Psoas muscle (tissue), 8 donors: Measurements from ENCODE around the gene IGSF1. TPM values are rescaled to one million over a fixed set of nuclear protein-coding genes. Genes with fewer than 3 reads are reported as not detected.

Experiments used
- ATAC-seq, 4 donors: fragments of 200-7000 bp; cut with Tn5 transposase; one replicate each; pipeline ENCODE4 v1.9.1; 2020; ENCODE audit warnings: moderate library complexity in 3 of 4, mild to moderate bottlenecking in 2 of 4
- DNase-seq, 2 donors: peaks; one replicate each; pipeline ENCODE4 v3.0.0-alpha.2; 2020
- H3K27ac ChIP-seq: fragments of 200-600 bp; one replicate; pipeline ENCODE4 v1.8.0; 2022
- H3K27me3 ChIP-seq, 3 donors: fragments of 200-600 bp in 1 of 3; one replicate each; pipeline versions ENCODE4 v1.6.1 to v1.8.0; 2013 to 2022; ENCODE audit warnings: low read length in 2 of 3, mild to moderate bottlenecking in 2 of 3, moderate library complexity in 1 of 3; ENCODE audit not compliant: insufficient read depth in 3 of 3
- H3K36me3 ChIP-seq, 2 donors: fragments of 200-600 bp in 1 of 2; one replicate each; pipeline versions ENCODE4 v1.6.1 to v1.8.0; 2013 to 2022; ENCODE audit warnings: low read depth in 1 of 2, mild to moderate bottlenecking in 1 of 2, moderate library complexity in 1 of 2; ENCODE audit not compliant: insufficient read depth in 1 of 2
- H3K4me1 ChIP-seq: fragments of 200-600 bp; one replicate; pipeline ENCODE4 v1.8.0; 2022
- H3K4me3 ChIP-seq: fragments of 200-600 bp; one replicate; pipeline ENCODE4 v1.8.0; 2022; ENCODE audit warnings: mild to moderate bottlenecking
- H3K9me3 ChIP-seq: fragments of 200-600 bp; one replicate; pipeline ENCODE4 v1.8.0; 2022
- CTCF ChIP-seq: fragments of 200-600 bp; IDR thresholded peaks from one replicate; pipeline ENCODE4 v1.8.0; 2022; ENCODE audit warnings: antibody characterized with exemption
- WGBS, 3 donors: extraction: QIAGEN DNeasy Blood & Tissue Kit; methylation state at CpG; one replicate each; pipeline versions ENCODE4 v1.1.6 to v1.1.7; 2013; 5-methylcytosine and 5-hydroxymethylcytosine counted together
- intact Hi-C, 2 donors: fragments of 100-400 bp; cut with DNase I; formaldehyde crosslinking; loops; one replicate each; pipeline versions ENCODE4 v1.11.0 to v1.14.2; 2022
- polyA plus RNA-seq, 3 donors: library from polyadenylated mRNA; stranded (reverse); fragments of 200-250 nt; gene quantifications; one replicate each; pipeline ENCODE4 v1.2.3, GENCODE V29; 2013
- total RNA-seq, 4 donors: library from RNA; stranded (reverse); fragmentation: NEBNext Ultra II Directional in 2 of 4; extraction: Animal tissue kit (Norgen Biotek cat#: 25700) in 2 of 4; gene quantifications; one replicate each; pipeline versions ENCODE4 v1.2.1 to v1.2.4, GENCODE V29; 2021 to 2023
- donor health status: healthy with polysubstance abuse.
- donor health status: DM: no; HTN: no; CAD: no; lungs with moderate emphysema.
- donor health status: Bipolar disorder and iron deficiency.
- donor health status: healthy.
- donor health status: DM: yes; HTN: yes; CAD: no.
- donor health status: DM: no; HTN: no; CAD: no.
- donor health status: DM: no; HTN: no; CAD: no.
- donor health status: DM: yes; HTN: yes; CAD: no.

The IGSF1 gene
- total and polyA plus RNA-seq, 7 donors, result 0.03 to 0.54 (median 0.06) TPM

- no peak overlapping the region for H3K27ac ChIP-seq
- H3K4me3 ChIP-seq, result no peak overlapping the region
- no peak for ATAC-seq
- no peaks in the 10 kb centered on the region for H3K9me3 ChIP-seq
- intact Hi-C loops, result no loop called here
- no peak for TF ChIP-seq CTCF
- no peak for DNase-seq
- H3K36me3 ChIP-seq, result no peaks in the 10 kb centered on the region
- H3K27me3 ChIP-seq, result no peaks in the 10 kb centered on the region
- 40 to 55% (median 54%) methylated on average over 2 of the region's 2 CpGs for WGBS, 3 donors
- H3K4me1 ChIP-seq, result no peaks in the 10 kb centered on the region
Observed at GRCh38 chrX:131305926-131306325, 16.8 kb upstream of the IGSF1 start.

GRCh38 chrX:131302701-131303100 is 13.6 kb upstream of the IGSF1 start:
- intact Hi-C loops, result no loop called here
- no peaks in the 10 kb centered on the region for H3K36me3 ChIP-seq
- no peak for TF ChIP-seq CTCF
- WGBS, 3 donors, result 69 to 94% (median 89%) methylated on average over 3 of the region's 3 CpGs
- H3K9me3 ChIP-seq, result no peaks in the 10 kb centered on the region
- no peak overlapping the region for H3K4me3 ChIP-seq
- no peak for DNase-seq
- no peaks in the 10 kb centered on the region for H3K27me3 ChIP-seq
- no peak overlapping the region for H3K27ac ChIP-seq
- no peak for ATAC-seq
- H3K4me1 ChIP-seq, result no peaks in the 10 kb centered on the region

- TF ChIP-seq CTCF, result no peak
- DNase-seq (no peak), ATAC-seq (no peak)
- no peak overlapping the region for H3K27ac ChIP-seq
- intact Hi-C loops, result no loop called here
- H3K4me1 ChIP-seq, result no peaks in the 10 kb centered on the region
- no peaks in the 10 kb centered on the region for H3K27me3 ChIP-seq
- H3K9me3 ChIP-seq, result no peaks in the 10 kb centered on the region
- no peak overlapping the region for H3K4me3 ChIP-seq
- 51 to 68% (median 66%) methylated on average over 5 of the region's 5 CpGs for WGBS, 3 donors
- H3K36me3 ChIP-seq, result no peaks in the 10 kb centered on the region
Observed at GRCh38 chrX:131301155-131301554, 12.0 kb upstream of the IGSF1 start.

GRCh38 chrX:131298846-131299245 is 9.7 kb upstream of the IGSF1 start:
- H3K4me3 ChIP-seq, result no peak overlapping the region
- H3K27me3 ChIP-seq, result peaks cover 0 to 5% (median 0%) of the 10 kb centered on the region in 3 donors
- H3K9me3 ChIP-seq, result no peaks in the 10 kb centered on the region
- WGBS, 3 donors, result 63 to 87% (median 87%) methylated on average over 3 of the region's 3 CpGs
- no peaks in the 10 kb centered on the region for H3K4me1 ChIP-seq
- H3K36me3 ChIP-seq, result no peaks in the 10 kb centered on the region
- no peak overlapping the region for H3K27ac ChIP-seq
- DNase-seq (no peak), ATAC-seq (no peak)
- intact Hi-C loops, result no loop called here
- no peak for TF ChIP-seq CTCF

- no peak for DNase-seq
- ATAC-seq, result no peak
- intact Hi-C loops, result no loop called here
- no peak for TF ChIP-seq CTCF
- no peaks in the 10 kb centered on the region for H3K4me1 ChIP-seq
- WGBS, 3 donors, result 71 to 91% (median 79%) methylated on average over 2 of the region's 2 CpGs
- H3K27me3 ChIP-seq, result peaks cover 0 to 5% (median 0%) of the 10 kb centered on the region in 3 donors
- no peaks in the 10 kb centered on the region for H3K9me3 ChIP-seq
- no peak overlapping the region for H3K4me3 ChIP-seq
- H3K36me3 ChIP-seq, result no peaks in the 10 kb centered on the region
- H3K27ac ChIP-seq, result no peak overlapping the region
Observed at GRCh38 chrX:131298036-131298435, 8.9 kb upstream of the IGSF1 start.
